ENCODE results near the gene MCOLN1.
"Not testable (repeated sequence)": the region's sequence is repeated elsewhere in the genome, so short reads cannot be mapped to it uniquely, and the experiment has no call there.

The MCOLN1 gene

DNA sequence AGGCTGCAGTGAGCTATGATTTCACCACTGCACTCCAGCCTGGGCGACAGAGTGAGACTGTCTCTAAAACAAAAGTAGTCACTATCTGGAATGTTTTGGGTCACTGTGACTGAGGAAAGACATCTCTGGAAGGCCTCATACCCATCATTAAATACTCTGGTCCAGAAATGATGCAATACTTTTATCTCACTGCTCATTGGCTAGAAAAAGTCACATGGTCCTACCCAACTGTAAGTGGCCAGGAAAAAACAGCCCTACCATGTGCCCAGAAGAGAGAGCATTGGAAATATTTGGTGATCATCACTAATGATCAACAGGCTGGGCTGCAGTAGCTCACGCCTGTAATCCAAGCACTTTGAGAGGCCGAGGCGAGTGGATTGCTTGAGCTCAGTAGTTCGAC is 42.9 kb downstream of the MCOLN1 start:
- Mint-ChIP-seq H3K36me3 (ENCODE audit: low read depth) (peaks cover 10% of the 10 kb centered on the region), H3K4me1 (no peaks in the 10 kb centered on the region), H3K27ac (no peak overlapping the region), H3K4me3 (no peak overlapping the region), H3K9me3 (no peaks in the 10 kb centered on the region), H3K27me3 (ENCODE audit: low read depth) (no peaks in the 10 kb centered on the region)
- no peak for TF ChIP-seq CTCF (IDR thresholded peaks at IDR 0.05; ENCODE audit: unreplicated experiment in 3 of 3)

DNA sequence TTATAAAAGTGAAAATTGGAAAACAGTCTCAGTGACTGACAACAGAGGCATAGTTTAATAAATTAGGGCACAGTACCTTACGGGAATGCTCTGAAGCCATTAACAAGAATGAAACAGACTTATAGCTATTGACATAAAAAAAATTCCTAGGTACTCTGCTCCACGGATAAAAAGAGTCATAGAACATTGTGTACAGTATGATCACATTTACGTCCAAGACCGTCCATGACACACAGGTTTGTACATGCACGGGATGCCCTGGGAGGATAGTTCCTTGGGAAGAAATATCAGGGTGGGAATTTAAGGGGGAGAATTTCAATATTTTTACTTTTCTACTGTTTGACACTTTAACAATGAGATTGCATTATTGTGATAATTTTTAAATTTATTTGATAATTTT is 48.3 kb downstream of the MCOLN1 start:
- no peak overlapping the region for H3K4me3 Mint-ChIP-seq
- H3K27ac Mint-ChIP-seq: no peak overlapping the region
- no peaks in the 10 kb centered on the region for H3K9me3 Mint-ChIP-seq
- no peak for TF ChIP-seq CTCF (IDR thresholded peaks at IDR 0.05; ENCODE audit: unreplicated experiment in 3 of 3)
- H3K27me3 Mint-ChIP-seq (ENCODE audit: low read depth): peaks cover 5% of the 10 kb centered on the region
- no peaks in the 10 kb centered on the region for H3K36me3 Mint-ChIP-seq (ENCODE audit: low read depth)
- no peaks in the 10 kb centered on the region for H3K4me1 Mint-ChIP-seq

DNA sequence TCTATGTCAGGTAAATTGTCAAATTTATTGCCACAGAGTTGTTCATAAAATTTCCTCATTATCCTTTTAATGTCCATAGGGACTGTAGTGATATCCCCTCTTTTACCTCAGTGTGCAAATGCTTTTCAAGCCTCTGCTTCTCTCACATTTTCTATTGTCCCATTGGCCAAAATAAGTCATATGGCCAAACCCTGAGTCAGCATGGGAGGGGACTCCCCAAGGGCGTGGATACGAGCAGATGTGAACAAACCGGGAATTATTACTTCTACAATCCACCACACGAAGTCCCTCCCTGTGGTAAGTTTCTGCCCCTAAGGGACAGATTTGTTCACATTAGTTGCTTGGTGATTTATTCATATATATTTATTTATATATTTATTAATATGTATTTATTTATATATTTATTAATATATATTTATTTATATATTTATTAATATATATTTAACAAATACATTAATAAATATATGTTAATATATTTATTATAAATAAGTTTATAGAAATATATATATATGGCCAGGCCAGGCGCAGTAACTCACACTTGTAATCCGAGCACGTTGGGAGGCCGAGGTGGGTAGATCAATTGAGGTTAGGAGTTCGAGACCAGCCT is 53.1 kb downstream of the MCOLN1 start:
- no peak for TF ChIP-seq CTCF (IDR thresholded peaks at IDR 0.05; ENCODE audit: unreplicated experiment in 3 of 3)
- Mint-ChIP-seq H3K4me3 (no peak overlapping the region), H3K36me3 (ENCODE audit: low read depth) (no peaks in the 10 kb centered on the region), H3K27me3 (ENCODE audit: low read depth) (peaks cover 28% of the 10 kb centered on the region), H3K9me3 (no peaks in the 10 kb centered on the region), H3K27ac (no peak overlapping the region), H3K4me1 (no peaks in the 10 kb centered on the region)

- peaks cover 31% of the 10 kb centered on the region for H3K27me3 Mint-ChIP-seq (ENCODE audit: low read depth)
- not testable (repeated sequence) for H3K4me3 Mint-ChIP-seq; H3K9me3 Mint-ChIP-seq; H3K36me3 Mint-ChIP-seq (ENCODE audit: low read depth); H3K4me1 Mint-ChIP-seq; H3K27ac Mint-ChIP-seq
Measured at GRCh38 chr19:7577422-7577821, 55.0 kb downstream of the MCOLN1 start.

- Mint-ChIP-seq H3K9me3 (no peaks in the 10 kb centered on the region), H3K4me3 (no peak overlapping the region), H3K27ac (no peak overlapping the region), H3K27me3 (ENCODE audit: low read depth) (peaks cover 30% of the 10 kb centered on the region), H3K4me1 (no peaks in the 10 kb centered on the region), H3K36me3 (ENCODE audit: low read depth) (no peaks in the 10 kb centered on the region)
- no peak for TF ChIP-seq CTCF (IDR thresholded peaks at IDR 0.05; ENCODE audit: unreplicated experiment in 3 of 3)
Measured at GRCh38 chr19:7578127-7578526, 55.7 kb downstream of the MCOLN1 start.

DNA sequence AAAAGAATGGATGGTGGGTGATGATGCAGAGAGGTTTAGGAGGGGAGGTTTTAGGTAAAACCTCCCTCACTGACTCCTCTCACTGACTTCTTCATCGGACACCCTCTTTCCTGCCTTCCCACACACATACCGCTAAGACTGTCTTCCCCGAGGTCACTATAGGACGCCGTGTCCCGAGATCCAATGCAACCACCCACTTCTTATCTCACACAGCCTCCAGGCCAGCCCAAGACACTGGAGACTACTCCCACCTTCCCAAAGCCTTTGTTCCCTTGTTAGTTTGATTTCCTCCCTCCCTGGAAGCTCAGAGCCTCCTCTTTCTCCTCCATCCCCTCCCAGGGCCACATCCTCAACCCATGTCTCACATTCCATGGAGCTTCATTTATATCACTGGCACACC is 56.8 kb downstream of the MCOLN1 start:
- H3K4me1 Mint-ChIP-seq: no peaks in the 10 kb centered on the region
- no peaks in the 10 kb centered on the region for H3K36me3 Mint-ChIP-seq (ENCODE audit: low read depth)
- H3K27me3 Mint-ChIP-seq (ENCODE audit: low read depth): peaks cover 30% of the 10 kb centered on the region
- no peaks in the 10 kb centered on the region for H3K9me3 Mint-ChIP-seq
- H3K4me3 Mint-ChIP-seq: no peak overlapping the region
- H3K27ac Mint-ChIP-seq: no peak overlapping the region
- TF ChIP-seq CTCF (IDR thresholded peaks at IDR 0.05; ENCODE audit: unreplicated experiment in 3 of 3): no peak

All from nephron (organoid).